Right lobe of liver (tissue), 6 donors: ENCODE results near the gene FKRP. TPM values are rescaled to one million over a fixed set of nuclear protein-coding genes. Genes with fewer than 3 reads are reported as not detected.

Experiments
- ATAC-seq, 4 donors: fragments of 200-7000 bp; cut with Tn5 transposase; one replicate each; pipeline ENCODE4 v1.9.1; 2020; ENCODE audit warnings: mild to moderate bottlenecking in 4 of 4, moderate library complexity in 4 of 4
- DNase-seq, 3 donors: peaks; one replicate each; pipeline ENCODE4 v3.0.0-alpha.2; 2020
- H3K27ac ChIP-seq, 3 donors: fragments of 200-600 bp; one replicate each; pipeline ENCODE4 v1.8.0; 2022
- H3K27me3 ChIP-seq, 2 donors: fragments of 200-600 bp; one replicate each; pipeline ENCODE4 v1.8.0; 2022
- H3K36me3 ChIP-seq, 4 donors: fragments of 200-600 bp; sonication (generic) in 1 of 4; one replicate each; pipeline versions ENCODE4 v1.5.1 to v1.8.0; 2017 to 2022; ENCODE audit warnings: control low read depth in 1 of 4
- H3K4me1 ChIP-seq, 4 donors: fragments of 200-600 bp; sonication (generic) in 1 of 4; one replicate each; pipeline versions ENCODE4 v1.5.1 to v1.8.0; 2017 to 2022; ENCODE audit warnings: control low read depth in 1 of 4
- H3K4me3 ChIP-seq, 3 donors: fragments of 200-600 bp; one replicate each; pipeline ENCODE4 v1.8.0; 2022
- H3K9me3 ChIP-seq, 4 donors: fragments of 200-600 bp; sonication (generic) in 1 of 4; one replicate each; pipeline versions ENCODE4 v1.5.1 to v1.8.0; 2017 to 2022; ENCODE audit warnings: control low read depth in 1 of 4
- POLR2A ChIP-seq: fragments of 450-650 bp; IDR thresholded peaks from one replicate; pipeline ENCODE4 v1.6.1; 2017; ENCODE audit warnings: antibody characterized with exemption, mild to moderate bottlenecking
- WGBS: methylation state at CpG from one replicate; pipeline ENCODE4 v1.1.6; 2018; ENCODE audit warnings: low coverage, low lambda C conversion rate; ENCODE audit not compliant: insufficient coverage; ENCODE audit errors: missing lambda C conversion rate; 5-methylcytosine and 5-hydroxymethylcytosine counted together
- intact Hi-C, 2 donors: fragments of 100-400 bp; cut with DNase I; formaldehyde crosslinking; loops; one replicate each; pipeline versions ENCODE4 v1.11.2 to v1.14.1; 2022
- total RNA-seq, 6 experiments: library from RNA; depleted of rRNA in 2 of 6; stranded (reverse); fragments of >200 nt in 2 of 6; fragmentation: NEBNext Ultra II Directional in 3 of 6; extraction: Animal tissue kit (Norgen Biotek cat#: 25700) in 3 of 6; gene quantifications; one replicate each; pipeline versions ENCODE4 v1.1.0 to v1.2.4, GENCODE V29; 2016 to 2023
- TF ChIP-seq, protein P1 (sequence below), 4 donors: fragments of 200-600 bp in 3 of 4; fragments of 450-650 bp in 1 of 4; IDR thresholded peaks; one replicate each; pipeline versions ENCODE4 v1.5.1 to v1.8.0; 2016 to 2022; ENCODE audit warnings: antibody characterized with exemption in 4 of 4, mild to moderate bottlenecking in 2 of 4
- donor health status: DM: no; HTN: yes; CAD: no.
- donor health status: DM: no; HTN: no; CAD: no.
- donor health status: DM: no; HTN: no; CAD: no.
- donor health status: DM: no; HTN: yes; CAD: no.
- donor health status: DM: no; HTN: yes; CAD: no.

FKRP gene
- total RNA-seq, 6 experiments from 2014 or later: 5.8 to 9.5 (median 7.4) TPM

DNA sequence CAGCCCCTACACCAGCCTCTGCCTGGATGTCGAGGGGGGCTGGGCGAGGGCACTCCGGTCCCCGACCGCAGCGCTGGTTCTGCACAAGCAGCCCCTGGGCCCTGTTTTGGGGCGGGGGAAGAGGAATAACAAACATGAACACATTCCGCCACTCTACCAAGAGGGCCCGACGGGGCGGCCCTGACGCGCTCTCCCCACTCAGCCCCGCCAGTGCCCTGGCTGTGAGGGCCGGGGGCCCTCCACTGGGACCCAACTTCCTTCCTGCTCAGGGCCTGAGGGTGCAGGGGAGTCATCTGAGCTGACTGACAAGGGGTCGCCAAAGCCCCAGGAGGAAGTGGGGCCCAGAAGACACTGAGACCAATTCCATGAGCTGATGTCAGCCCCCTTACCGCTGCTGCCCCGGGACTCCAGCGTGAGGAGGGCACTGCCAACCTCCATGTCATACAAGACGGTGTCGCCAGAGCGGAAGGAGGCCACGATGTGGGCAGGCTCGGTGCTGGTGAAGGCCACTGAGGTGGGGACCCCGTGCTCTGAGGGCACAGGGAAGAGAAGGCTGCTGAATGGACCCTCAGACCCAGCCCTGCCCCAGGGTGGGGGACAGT, 23.3 kb upstream of the FKRP start:
- DNase-seq (peak in 1 of 3 donors; percentile 43), ATAC-seq (no peak)
- H3K4me3 ChIP-seq: no peak overlapping the region
- H3K36me3 ChIP-seq: peaks cover 0 to 61% (median 20%) of the 10 kb centered on the region in 4 donors
- intact Hi-C loops: no loop called here
- no peak for TF ChIP-seq POLR2A
- TF ChIP-seq, protein P1, sequence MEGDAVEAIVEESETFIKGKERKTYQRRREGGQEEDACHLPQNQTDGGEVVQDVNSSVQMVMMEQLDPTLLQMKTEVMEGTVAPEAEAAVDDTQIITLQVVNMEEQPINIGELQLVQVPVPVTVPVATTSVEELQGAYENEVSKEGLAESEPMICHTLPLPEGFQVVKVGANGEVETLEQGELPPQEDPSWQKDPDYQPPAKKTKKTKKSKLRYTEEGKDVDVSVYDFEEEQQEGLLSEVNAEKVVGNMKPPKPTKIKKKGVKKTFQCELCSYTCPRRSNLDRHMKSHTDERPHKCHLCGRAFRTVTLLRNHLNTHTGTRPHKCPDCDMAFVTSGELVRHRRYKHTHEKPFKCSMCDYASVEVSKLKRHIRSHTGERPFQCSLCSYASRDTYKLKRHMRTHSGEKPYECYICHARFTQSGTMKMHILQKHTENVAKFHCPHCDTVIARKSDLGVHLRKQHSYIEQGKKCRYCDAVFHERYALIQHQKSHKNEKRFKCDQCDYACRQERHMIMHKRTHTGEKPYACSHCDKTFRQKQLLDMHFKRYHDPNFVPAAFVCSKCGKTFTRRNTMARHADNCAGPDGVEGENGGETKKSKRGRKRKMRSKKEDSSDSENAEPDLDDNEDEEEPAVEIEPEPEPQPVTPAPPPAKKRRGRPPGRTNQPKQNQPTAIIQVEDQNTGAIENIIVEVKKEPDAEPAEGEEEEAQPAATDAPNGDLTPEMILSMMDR (IDR thresholded peaks at IDR 0.05): no peak
- H3K27ac ChIP-seq: no peak overlapping the region
- 75% methylated on average over 11 of the region's 25 CpGs for WGBS
- no peaks in the 10 kb centered on the region for H3K27me3 ChIP-seq
- no peaks in the 10 kb centered on the region for H3K4me1 ChIP-seq
- no peaks in the 10 kb centered on the region for H3K9me3 ChIP-seq

DNA sequence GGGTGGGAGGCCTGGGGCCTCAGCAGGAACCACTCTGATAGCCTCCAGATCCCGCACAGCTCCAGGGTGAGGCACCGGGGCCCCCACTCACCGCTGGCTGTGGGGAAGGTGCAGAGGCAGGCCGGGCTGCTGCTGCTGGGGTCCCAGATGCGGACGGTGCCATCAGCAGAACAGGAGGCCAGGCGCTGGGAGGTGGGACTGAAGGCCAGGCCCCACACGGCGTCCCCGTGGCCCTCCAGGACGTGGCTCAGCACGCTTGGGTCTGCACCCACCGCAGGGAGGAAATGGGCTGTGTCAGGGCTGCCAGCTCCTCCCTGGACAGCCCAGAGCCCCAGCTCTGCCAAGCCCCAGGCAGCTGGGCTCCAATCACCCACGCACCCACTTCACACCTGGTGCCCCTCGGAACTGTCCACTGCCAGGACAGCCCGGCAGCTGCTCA, 22.8 kb upstream of the FKRP start:
- no peak overlapping the region for H3K4me3 ChIP-seq
- H3K9me3 ChIP-seq: no peaks in the 10 kb centered on the region
- no peaks in the 10 kb centered on the region for H3K4me1 ChIP-seq
- WGBS: 95% methylated on average over 3 of the region's 16 CpGs
- H3K27me3 ChIP-seq: no peaks in the 10 kb centered on the region
- intact Hi-C loops: no loop called here
- TF ChIP-seq, protein P1 (IDR thresholded peaks at IDR 0.05): no peak
- TF ChIP-seq POLR2A: no peak
- ATAC-seq (peak in 1 of 4 donors; percentile 12), DNase-seq (peak in 1 of 3 donors; percentile 53)
- H3K36me3 ChIP-seq: peaks cover 0 to 65% (median 20%) of the 10 kb centered on the region in 4 donors
- no peak overlapping the region for H3K27ac ChIP-seq

DNA sequence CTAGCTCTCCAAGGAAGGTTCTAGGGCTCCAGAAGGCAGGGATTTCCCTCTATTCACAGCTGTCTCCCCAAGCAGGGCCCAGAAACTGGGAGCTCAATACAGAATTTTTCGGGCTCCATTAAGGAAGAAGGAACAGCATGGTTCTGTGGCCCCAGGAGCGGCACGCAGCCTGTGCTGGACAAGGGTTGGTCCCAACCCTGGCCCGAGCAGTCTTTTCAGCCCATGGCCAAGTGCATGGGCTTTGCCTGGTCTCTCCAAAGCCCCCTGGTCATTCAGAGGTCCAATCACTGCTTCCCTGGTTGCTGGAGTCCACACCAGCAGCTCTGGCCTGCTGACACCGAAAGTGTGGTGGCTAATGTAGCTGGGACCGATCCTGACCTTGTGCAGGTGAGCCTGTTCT, 22.4 kb upstream of the FKRP start:
- H3K4me1 ChIP-seq: no peaks in the 10 kb centered on the region
- H3K36me3 ChIP-seq: peaks cover 0 to 70% (median 20%) of the 10 kb centered on the region in 4 donors
- intact Hi-C loops: no loop called here
- ATAC-seq: no peak
- no peak overlapping the region for H3K4me3 ChIP-seq
- H3K27ac ChIP-seq: no peak overlapping the region
- H3K27me3 ChIP-seq: no peaks in the 10 kb centered on the region
- 100% methylated on average over 1 of the region's 6 CpGs for WGBS
- no peaks in the 10 kb centered on the region for H3K9me3 ChIP-seq
- TF ChIP-seq POLR2A: no peak
- TF ChIP-seq, protein P1 (IDR thresholded peaks at IDR 0.05): no peak
- DNase-seq: no peak

DNA sequence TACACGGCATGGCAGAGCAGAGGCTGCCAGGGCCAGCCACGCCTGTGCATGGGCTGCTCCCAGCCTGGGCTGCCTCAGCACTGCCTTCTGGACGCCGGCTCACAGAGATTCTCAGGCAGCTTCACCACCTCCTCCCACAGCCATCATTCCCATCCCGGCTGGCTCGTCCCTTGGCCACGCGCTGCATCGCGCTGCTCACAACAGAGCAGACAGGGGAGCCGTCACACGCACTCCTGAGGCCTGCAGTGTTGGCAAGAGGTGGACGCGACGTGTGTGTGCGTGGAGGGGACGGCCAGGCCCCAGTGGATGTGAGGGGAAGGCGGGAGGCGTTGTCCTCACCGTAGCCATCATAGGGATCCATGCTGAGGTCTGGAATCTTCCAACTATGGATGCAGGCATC, 21.4 kb upstream of the FKRP start:
- peak in 1 of 3 donors; percentile 53 for DNase-seq
- no peak for ATAC-seq
- 87% methylated on average over 10 of the region's 20 CpGs for WGBS
- Histone ChIP-seq H3K27me3 (no peaks in the 10 kb centered on the region), H3K36me3 (peaks cover 0 to 79% (median 26%) of the 10 kb centered on the region in 4 donors), H3K27ac (no peak overlapping the region), H3K9me3 (no peaks in the 10 kb centered on the region), H3K4me3 (no peak overlapping the region), H3K4me1 (peaks cover 0 to 3% (median 0%) of the 10 kb centered on the region in 4 donors)
- intact Hi-C loops: no loop called here
- TF ChIP-seq, protein P1 (IDR thresholded peaks at IDR 0.05): no peak
- TF ChIP-seq POLR2A: no peak
